GM18870 (cell line): ENCODE results near the gene SHOX.
"Not testable (repeated sequence)": the region's sequence is repeated elsewhere in the genome, so short reads cannot be mapped to it uniquely, and the experiment has no call there.

Experiments
- ATAC-seq: cut with Tn5 transposase; IDR thresholded peaks from one replicate; pipeline ENCODE4 v1.9.1; 2021; ENCODE audit warnings: moderate library complexity; ENCODE audit not compliant: unreplicated experiment

SHOX gene

DNA sequence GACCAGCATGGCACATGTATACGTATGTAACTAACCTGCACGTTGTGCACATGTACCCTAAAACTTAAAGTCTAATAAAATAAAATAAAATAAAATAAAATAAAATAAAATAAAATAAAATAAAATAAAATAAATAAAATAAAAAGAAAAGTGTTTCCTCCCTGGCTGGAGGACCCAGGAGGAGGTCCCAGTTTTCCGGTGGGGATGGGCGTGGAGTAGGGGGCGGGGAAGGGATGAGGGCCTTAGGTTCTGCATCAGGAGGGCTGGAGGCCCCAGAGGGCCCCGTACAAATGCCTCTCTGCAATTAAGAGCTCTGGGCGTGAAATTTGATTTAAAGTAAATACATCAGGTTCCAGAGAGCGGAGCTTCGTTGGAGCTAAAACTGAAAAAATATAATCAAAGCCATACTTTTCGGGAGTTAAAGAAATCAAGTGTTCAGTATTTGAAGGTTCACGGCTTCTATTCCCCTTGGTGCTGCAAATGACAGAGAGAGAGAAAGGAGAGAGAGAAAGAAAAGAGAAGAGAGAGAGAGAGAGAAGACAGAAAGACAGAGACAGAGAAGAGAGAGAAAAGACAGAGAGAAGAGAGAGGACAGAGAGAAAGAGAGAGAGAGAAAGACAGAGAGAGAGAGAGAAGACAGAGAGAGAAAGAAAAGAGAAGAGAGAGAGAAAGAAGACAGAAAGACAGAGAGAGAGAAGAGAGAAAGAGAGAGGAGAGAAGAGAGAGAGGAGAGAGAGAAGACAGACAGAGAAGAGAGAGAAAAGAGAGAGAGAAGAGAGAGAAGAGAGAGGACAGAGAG lies 8.7 kb upstream of the SHOX start:
- ATAC-seq, result no peak

DNA sequence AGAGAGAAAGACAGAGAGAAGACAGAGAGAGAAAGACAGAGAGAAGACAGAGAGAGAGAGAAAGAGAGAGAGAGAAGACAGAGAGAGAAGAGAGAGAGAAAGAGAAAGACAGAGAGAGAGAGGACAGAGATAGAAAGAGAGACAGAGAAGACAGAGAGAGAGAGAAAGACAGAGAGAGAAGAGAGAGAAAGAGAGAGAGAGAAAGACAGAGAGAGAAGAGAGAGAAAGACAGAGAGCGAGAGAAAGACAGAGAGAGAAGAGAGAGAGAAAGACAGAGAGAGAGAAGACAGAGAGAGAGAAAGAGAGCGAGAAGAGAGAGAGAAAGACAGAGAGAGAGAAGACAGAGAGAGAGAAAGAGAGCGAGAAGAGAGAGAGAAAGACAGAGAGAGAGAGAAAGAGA lies 7.8 kb upstream of the SHOX start:
- not testable (repeated sequence) for ATAC-seq

DNA sequence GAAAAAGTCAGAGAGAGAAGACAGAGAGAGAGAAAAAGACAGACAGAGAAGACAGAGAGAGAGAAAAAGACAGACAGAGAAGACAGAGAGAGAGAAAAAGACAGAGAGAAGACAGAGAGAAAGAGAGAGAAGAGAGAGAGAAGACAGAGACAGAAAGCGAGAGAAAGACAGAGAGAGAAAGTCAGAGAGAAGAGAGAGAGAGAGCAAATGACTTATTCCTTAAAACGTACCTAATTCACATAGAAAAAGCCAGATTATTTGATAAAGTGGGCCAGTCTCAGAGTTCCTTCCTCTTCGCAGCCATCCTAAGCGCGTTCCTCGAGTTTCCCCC lies 7.4 kb upstream of the SHOX start:
- no peak for ATAC-seq

DNA sequence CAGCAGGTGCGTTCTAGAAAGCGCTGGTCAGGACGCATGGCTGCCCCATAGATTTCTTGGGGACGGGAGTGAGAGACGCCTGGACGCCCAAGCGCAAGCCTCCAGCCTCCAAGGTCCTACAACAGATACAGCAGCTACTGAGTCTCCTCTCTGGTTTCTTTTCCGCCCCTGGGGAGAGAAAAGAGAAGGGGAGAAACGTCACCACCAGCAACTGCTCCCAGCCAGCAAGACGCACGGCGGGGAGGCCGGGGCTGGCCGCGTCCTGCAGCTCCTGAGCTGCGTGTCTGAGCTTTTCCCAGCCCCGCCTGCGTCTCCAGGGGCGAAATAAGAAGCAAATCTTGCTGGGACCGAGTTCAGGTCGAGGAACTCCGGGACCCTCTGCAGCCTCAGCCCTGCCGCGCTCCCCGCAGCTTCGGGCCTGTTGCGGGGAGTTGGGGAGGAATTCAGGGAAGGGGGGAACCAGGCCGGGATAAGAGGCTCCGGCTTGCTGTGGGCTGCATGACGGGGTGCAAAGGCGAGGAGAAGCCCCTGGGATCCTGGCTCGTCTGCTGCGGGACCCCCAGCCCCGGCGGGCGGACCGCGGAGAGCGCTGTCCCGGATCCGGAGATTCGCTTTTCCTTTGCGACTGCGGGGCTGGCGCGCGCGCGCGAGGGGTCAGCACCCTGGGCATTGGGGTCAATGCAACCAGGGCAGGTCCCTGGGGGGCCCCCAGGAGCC lies 6.8 kb upstream of the SHOX start:
- no peak for ATAC-seq

GRCh38 chrX:625137-625691 lies 5.4 kb upstream of the SHOX start:
- ATAC-seq, result no peak

DNA sequence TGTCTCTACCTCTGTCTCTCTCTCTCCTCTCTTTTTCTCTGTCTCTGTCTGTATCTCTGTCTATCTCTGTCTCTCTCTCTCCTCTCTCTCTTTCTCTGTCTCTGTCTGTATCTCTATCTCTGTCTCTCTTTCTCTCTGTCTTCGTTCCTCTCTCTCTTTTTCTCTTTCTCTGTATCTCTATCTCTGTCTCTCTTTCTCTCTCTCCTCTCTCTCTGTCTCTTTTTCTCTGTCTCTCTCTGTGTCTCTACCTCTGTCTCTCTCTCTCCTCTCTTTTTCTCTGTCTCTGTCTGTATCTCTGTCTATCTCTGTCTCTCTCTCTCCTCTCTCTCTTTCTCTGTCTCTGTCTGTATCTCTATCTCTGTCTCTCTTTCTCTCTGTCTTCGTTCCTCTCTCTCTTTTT lies 4.5 kb upstream of the SHOX start:
- ATAC-seq, result not testable (repeated sequence)

DNA sequence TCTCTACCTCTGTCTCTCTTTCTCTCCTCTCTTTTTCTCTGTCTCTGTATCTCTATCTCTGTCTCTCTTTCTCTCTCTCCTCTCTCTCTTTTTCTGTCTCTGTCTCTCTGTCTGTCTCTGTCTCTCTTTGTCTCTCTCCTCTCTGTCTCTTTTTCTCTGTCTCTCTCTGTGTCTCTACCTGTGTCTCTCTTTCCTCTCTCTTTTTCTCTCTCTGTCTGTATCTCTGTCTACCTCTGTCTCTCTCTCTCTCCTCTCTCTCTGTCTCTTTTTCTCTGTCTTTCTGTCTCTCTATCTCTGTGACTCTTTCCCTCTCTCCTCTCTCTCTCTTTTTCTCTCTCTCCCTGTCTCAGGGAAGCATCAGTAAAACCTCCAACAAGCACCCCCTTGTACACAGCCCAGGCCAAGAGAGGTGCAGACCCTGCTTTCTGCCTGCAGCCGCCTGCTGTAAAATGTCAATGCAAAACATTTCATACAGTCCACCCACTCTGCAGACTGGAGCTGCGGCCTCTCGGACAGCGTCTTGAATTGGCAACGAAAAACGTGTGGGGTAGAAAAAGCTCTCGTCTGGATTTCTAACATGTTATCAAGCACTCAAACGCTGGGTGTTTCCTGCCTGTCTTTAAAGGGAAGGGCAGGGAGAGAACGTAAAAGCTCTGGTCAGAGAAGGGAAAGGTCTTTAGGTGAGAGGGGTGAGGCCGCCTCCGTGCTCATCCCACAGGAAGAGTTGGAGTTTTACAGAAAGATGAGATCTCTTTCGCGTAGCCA lies 3.7 kb upstream of the SHOX start:
- no peak for ATAC-seq

DNA sequence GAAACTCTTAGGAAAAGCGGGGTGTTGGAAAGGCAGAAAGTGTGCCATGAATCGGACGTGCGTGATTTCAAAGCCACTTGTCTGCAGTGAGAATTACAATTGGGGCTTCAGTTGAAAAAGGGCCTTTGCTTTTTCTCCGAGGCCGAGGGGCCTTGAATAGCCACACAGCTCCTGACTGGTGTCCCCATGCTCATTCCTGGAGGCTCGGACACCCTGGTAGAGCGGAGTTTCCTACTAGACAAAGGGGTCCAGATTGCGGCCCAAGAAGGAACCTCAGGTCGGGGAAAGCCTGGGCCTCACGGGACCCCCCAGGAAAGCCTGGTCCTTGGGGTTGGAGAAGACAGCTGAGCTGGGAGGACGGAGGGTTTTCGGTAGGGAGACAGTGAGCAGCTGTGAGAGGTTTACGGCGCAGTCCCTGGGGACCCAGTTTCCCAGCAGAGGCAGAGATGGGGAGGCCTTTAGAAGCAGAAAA lies 3.0 kb upstream of the SHOX start:
- ATAC-seq, result no peak

- no peak for ATAC-seq
Observed at GRCh38 chrX:627995-628394, 2.6 kb upstream of the SHOX start.

- ATAC-seq, result no peak
Observed at GRCh38 chrX:629230-630006, 1.2 kb upstream of the SHOX start.

GRCh38 chrX:630007-630611 lies 482 bp upstream of the SHOX start:
- ATAC-seq, result no peak

DNA sequence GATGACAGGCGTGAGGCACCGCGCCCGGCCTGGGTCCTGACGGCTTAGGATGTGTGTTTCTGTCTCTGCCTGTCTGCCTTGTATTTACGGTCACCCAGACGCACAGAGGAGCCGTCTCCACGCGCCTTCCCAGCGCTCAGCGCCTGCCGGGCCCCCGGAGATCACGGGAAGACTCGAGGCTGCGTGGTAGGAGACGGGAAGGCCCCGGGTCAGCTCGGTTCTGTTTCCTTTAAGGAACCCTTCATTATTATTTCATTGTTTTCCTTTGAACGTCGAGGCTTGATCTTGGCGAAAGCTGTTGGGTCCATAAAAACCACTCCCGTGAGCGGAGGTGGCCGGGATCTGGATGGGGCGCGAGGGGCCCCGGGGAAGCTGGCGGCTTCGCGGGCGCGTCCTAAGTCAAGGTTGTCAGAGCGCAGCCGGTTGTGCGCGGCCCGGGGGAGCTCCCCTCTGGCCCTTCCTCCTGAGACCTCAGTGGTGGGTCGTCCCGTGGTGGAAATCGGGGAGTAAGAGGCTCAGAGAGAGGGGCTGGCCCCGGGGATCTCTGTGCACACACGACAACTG lies 1.3 kb downstream of the SHOX start:
- ATAC-seq, result no peak

- ATAC-seq, result no peak
Observed at GRCh38 chrX:632366-633042, 1.9 kb downstream of the SHOX start.

GRCh38 chrX:633043-633984 lies 2.7 kb downstream of the SHOX start:
- no peak for ATAC-seq

DNA sequence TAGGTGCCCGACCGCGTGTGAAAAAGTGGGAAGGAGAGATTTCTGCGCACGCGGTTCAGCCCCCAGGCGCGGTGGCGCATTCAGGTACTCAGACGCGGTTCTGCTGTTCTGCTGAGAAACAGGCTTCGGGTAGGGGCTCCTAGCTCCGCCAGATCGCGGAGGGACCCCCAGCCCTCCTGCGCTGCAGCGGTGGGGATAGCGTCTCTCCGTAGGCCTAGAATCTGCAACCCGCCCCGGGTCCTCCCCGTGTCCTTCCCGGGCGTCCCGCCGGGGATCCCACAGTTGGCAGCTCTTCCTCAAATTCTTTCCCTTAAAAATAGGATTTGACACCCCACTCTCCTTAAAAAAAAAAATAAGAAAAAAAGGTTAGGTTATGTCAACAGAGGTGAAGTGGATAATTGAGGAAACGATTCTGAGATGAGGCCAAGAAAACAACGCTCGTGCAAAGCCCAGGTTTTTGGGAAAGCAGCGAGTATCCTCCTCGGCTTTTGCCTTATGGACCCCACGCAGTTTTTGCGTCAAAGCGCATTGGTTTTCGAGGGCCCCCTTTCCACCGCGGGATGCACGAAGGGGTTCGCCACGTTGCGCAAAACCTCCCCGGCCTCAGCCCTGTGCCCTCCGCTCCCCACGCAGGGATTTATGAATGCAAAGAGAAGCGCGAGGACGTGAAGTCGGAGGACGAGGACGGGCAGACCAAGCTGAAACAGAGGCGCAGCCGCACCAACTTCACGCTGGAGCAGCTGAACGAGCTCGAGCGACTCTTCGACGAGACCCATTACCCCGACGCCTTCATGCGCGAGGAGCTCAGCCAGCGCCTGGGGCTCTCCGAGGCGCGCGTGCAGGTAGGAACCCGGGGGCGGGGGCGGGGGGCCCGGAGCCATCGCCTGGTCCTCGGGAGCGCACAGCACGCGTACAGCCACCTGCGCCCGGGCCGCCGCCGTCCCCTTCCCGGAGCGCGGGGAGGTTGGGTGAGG lies 3.7 kb downstream of the SHOX start:
- ATAC-seq, result no peak

DNA sequence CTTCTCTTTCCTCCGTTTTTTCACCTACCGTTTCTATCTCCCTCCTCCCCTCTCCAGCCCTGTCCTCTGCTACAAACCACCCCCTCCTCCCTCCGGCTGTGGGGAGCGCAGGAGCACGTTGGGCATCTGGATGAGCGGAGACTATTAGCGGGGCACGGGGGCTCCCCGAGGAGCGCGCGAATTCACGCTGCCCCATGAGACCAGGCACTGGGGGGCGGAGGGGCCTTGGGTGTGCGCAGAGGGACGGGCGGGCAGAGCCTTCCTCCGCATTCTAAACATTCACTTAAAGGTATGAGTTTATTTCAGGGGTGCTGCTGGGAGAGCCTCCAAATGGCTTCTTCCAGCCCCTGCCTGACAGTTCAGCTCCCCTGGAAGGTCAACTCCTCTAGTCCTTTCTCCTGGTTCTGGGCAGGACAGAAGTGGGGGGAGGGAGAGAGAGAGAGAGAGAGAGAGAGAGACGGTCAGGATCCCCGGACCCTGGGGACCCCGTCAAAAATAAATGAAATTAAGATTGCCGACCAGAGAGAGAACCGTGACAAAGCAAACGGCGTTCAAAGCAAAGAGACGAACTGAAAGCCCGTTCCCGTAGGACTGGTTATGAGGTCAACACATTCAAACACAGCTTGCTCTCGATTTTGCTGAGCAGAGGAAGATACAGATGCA lies 5.0 kb downstream of the SHOX start:
- no peak for ATAC-seq
